Hepatocyte (in vitro differentiated cells): Measurements from ENCODE around the gene TM4SF4. TPM values are rescaled to one million over a fixed set of nuclear protein-coding genes. Genes with fewer than 3 reads are reported as not detected.

Source experiments
- DNase-seq: peaks from one replicate; pipeline ENCODE4 v3.0.0-alpha.2; 2016; ENCODE audit warnings: low spot score
- H2AFZ ChIP-seq: fragments of 200-600 bp; sonication (generic); 2 replicates; pipeline ENCODE4 v1.6.0; 2016; ENCODE audit warnings: antibody characterized with exemption, mild to moderate bottlenecking
- H3K27ac ChIP-seq: fragments of 200-600 bp; sonication (generic); 2 replicates; pipeline ENCODE4 v1.5.1; 2016; ENCODE audit warnings: mild to moderate bottlenecking
- H3K27me3 ChIP-seq: fragments of 200-600 bp; sonication (generic); 2 replicates; pipeline ENCODE4 v1.6.1; 2016
- H3K36me3 ChIP-seq: fragments of 200-600 bp; sonication (generic); replicated peaks from 2 replicates; pipeline ENCODE4 v1.5.1; 2016; ENCODE audit warnings: low read depth; ENCODE audit not compliant: insufficient read depth
- H3K4me1 ChIP-seq: fragments of 200-600 bp; sonication (generic); 2 replicates; pipeline ENCODE4 v1.5.1; 2016; ENCODE audit warnings: mild to moderate bottlenecking, moderate library complexity; ENCODE audit not compliant: insufficient read depth
- H3K4me2 ChIP-seq: fragments of 200-600 bp; sonication (generic); 2 replicates; pipeline ENCODE4 v1.6.0; 2016
- H3K4me3 ChIP-seq: fragments of 200-600 bp; sonication (generic); 2 replicates; pipeline ENCODE4 v1.5.1; 2016; ENCODE audit warnings: mild to moderate bottlenecking
- H3K79me2 ChIP-seq: fragments of 200-600 bp; sonication (generic); 2 replicates; pipeline ENCODE4 v1.6.0; 2017; ENCODE audit warnings: mild to moderate bottlenecking
- H3K9me2 ChIP-seq: fragments of 200-600 bp; sonication (generic); replicated peaks from 2 replicates; pipeline ENCODE4 v1.6.0; 2017; ENCODE audit warnings: mild to moderate bottlenecking; ENCODE audit not compliant: insufficient read depth
- H3K9me3 ChIP-seq: fragments of 200-600 bp; sonication (generic); 2 replicates; pipeline ENCODE4 v1.5.1; 2016; ENCODE audit warnings: low read depth, mild to moderate bottlenecking
- H4K20me1 ChIP-seq: fragments of 200-600 bp; sonication (generic); 2 replicates; pipeline ENCODE4 v1.6.0; 2016; ENCODE audit warnings: mild to moderate bottlenecking; ENCODE audit not compliant: insufficient read depth, poor library complexity, severe bottlenecking
- CTCF ChIP-seq: fragments of 200-600 bp; sonication (generic); IDR thresholded peaks from 2 replicates; pipeline ENCODE4 v1.5.1; 2016; ENCODE audit warnings: antibody characterized with exemption, mild to moderate bottlenecking; ENCODE audit not compliant: poor library complexity
- EZH2 ChIP-seq: fragments of 200-600 bp; sonication (generic); IDR thresholded peaks from 2 replicates; pipeline ENCODE4 v1.6.1; 2016; ENCODE audit warnings: antibody characterized with exemption, mild to moderate bottlenecking, borderline replicate concordance
- EZH2phosphoT487 ChIP-seq: fragments of 200-600 bp; sonication (generic); IDR thresholded peaks from one replicate; pipeline ENCODE4 v1.6.1; 2018; ENCODE audit warnings: antibody characterized with exemption, mild to moderate bottlenecking, low read depth, moderate library complexity; ENCODE audit not compliant: unreplicated experiment, severe bottlenecking
- WGBS: methylation state at CpG from one replicate; pipeline ENCODE4 v1.1.6; 2016; ENCODE audit warnings: low lambda C conversion rate; ENCODE audit errors: missing lambda C conversion rate; 5-methylcytosine and 5-hydroxymethylcytosine counted together
- polyA plus RNA-seq: library from polyadenylated mRNA; unstranded; fragments of >200 nt; fragmentation: Nextera tagmentation; extraction: Ambion mirVana; gene quantifications from 2 replicates; pipeline ENCODE4 v1.2.1, GENCODE V29; 2016
- total RNA-seq: library from RNA; depleted of rRNA; stranded (reverse); fragments of >200 nt; gene quantifications from 2 replicates; pipeline ENCODE4 v1.2.3, GENCODE V29; 2014

The TM4SF4 gene
- total and polyA plus RNA-seq, 2 experiments from 2014 or later = 434 to 763 TPM

GRCh38 chr3:149495581-149496125, 21.2 kb downstream of the TM4SF4 start:
- DNase-seq = no peak
- H2AFZ ChIP-seq = no peak overlapping the region
- no peak overlapping the region for H3K4me2 ChIP-seq
- H3K4me3 ChIP-seq = no peak overlapping the region
- TF ChIP-seq EZH2phosphoT487 = no peak
- TF ChIP-seq CTCF = no peak
- TF ChIP-seq EZH2 = no peak
- H3K27ac ChIP-seq = no peak overlapping the region
- no peaks in the 10 kb centered on the region for H3K79me2 ChIP-seq
- H3K4me1 ChIP-seq = no peaks in the 10 kb centered on the region
- WGBS = 90% methylated on average over 6 of the region's 6 CpGs
- H3K36me3 ChIP-seq = no peaks in the 10 kb centered on the region
- H4K20me1 ChIP-seq = no peaks in the 10 kb centered on the region
- no peaks in the 10 kb centered on the region for H3K9me3 ChIP-seq
- no peaks in the 10 kb centered on the region for H3K27me3 ChIP-seq
- no peaks in the 10 kb centered on the region for H3K9me2 ChIP-seq

- Histone ChIP-seq H3K36me3 (no peaks in the 10 kb centered on the region), H3K79me2 (no peaks in the 10 kb centered on the region), H3K4me3 (no peak overlapping the region), H3K4me2 (no peak overlapping the region), H4K20me1 (no peaks in the 10 kb centered on the region), H3K27me3 (no peaks in the 10 kb centered on the region), H3K4me1 (no peaks in the 10 kb centered on the region), H3K27ac (no peak overlapping the region), H3K9me3 (no peaks in the 10 kb centered on the region), H2AFZ (no peak overlapping the region), H3K9me2 (no peaks in the 10 kb centered on the region)
- no peak for TF ChIP-seq EZH2
- TF ChIP-seq EZH2phosphoT487 = no peak
- no peak for TF ChIP-seq CTCF
- no peak for DNase-seq
- WGBS = 93% methylated on average over 4 of the region's 4 CpGs
Observed at GRCh38 chr3:149496891-149497290, 22.4 kb downstream of the TM4SF4 start.

GRCh38 chr3:149497966-149498670, 23.6 kb downstream of the TM4SF4 start:
- Histone ChIP-seq H3K79me2 (no peaks in the 10 kb centered on the region), H4K20me1 (no peaks in the 10 kb centered on the region), H3K27me3 (no peaks in the 10 kb centered on the region), H3K36me3 (no peaks in the 10 kb centered on the region), H3K4me3 (no peak overlapping the region), H3K9me2 (no peaks in the 10 kb centered on the region), H3K27ac (no peak overlapping the region), H3K9me3 (no peaks in the 10 kb centered on the region), H2AFZ (no peak overlapping the region), H3K4me2 (no peak overlapping the region), H3K4me1 (no peaks in the 10 kb centered on the region)
- DNase-seq = no peak
- no peak for TF ChIP-seq EZH2
- no peak for TF ChIP-seq CTCF
- TF ChIP-seq EZH2phosphoT487 = no peak
- 67% methylated on average over 4 of the region's 4 CpGs for WGBS
